Ovary (tissue), 9 donors: ENCODE results near the gene SORD. TPM values are rescaled to one million over a fixed set of nuclear protein-coding genes. Genes with fewer than 3 reads are reported as not detected.

Experiments used
- DNase-seq, 5 donors: peaks; one replicate each; pipeline ENCODE4 v3.0.0-alpha.2; 2019 to 2020
- H3K27ac ChIP-seq, 2 donors: fragments of 200-600 bp; one replicate each; pipeline versions ENCODE4 v1.5.1 to v1.8.0; 2019 to 2022
- H3K27me3 ChIP-seq: fragments of 200-600 bp; one replicate; pipeline ENCODE4 v1.8.0; 2022
- H3K36me3 ChIP-seq: fragments of 200-600 bp; sonication (generic); one replicate; pipeline ENCODE4 v1.5.1; 2019
- H3K4me1 ChIP-seq: one replicate; pipeline ENCODE4 v1.8.1; 2013; ENCODE audit warnings: mild to moderate bottlenecking, moderate library complexity; ENCODE audit not compliant: insufficient read depth
- H3K4me3 ChIP-seq: fragments of 200-600 bp; sonication (generic); one replicate; pipeline ENCODE4 v1.5.1; 2017
- H3K9me3 ChIP-seq, 2 donors: fragments of 200-600 bp in 1 of 2; sonication (generic) in 1 of 2; one replicate each; pipeline versions ENCODE4 v1.5.1 to v1.8.1; 2013 to 2019; ENCODE audit warnings: mild to moderate bottlenecking in 1 of 2, moderate library complexity in 1 of 2
- EP300 ChIP-seq: sonication (generic); formaldehyde crosslinking; IDR thresholded peaks from one replicate; pipeline ENCODE4 v1.6.1; 2017; ENCODE audit warnings: antibody characterized with exemption
- POLR2A ChIP-seq: fragments of 450-650 bp; IDR thresholded peaks from one replicate; pipeline ENCODE4 v1.6.1; 2017; ENCODE audit warnings: antibody characterized with exemption, mild to moderate bottlenecking, moderate library complexity
- WGBS, 3 donors: extraction: QIAGEN DNeasy Blood & Tissue Kit in 1 of 3; methylation state at CpG; one replicate each; pipeline versions ENCODE4 v1.1.5 to v1.1.7; 2013 to 2017; 5-methylcytosine and 5-hydroxymethylcytosine counted together
- intact Hi-C, 4 donors: fragments of 100-400 bp; cut with DNase I; formaldehyde crosslinking; loops; one replicate each; pipeline versions ENCODE4 v1.11.0 to v1.15.1; 2022 to 2023
- polyA plus RNA-seq, 2 donors: library from polyadenylated mRNA; stranded (reverse); fragments of 200-250 nt in 1 of 2; fragments of 350-450 nt in 1 of 2; fragmentation: Illumina TruSeq in 1 of 2; extraction: RNeasy Lipid Tissue Mini Kit (QIAGEN cat#74804) in 1 of 2; gene quantifications; one replicate each; pipeline ENCODE4 v1.2.3, GENCODE V29; 2013 to 2014
- total RNA-seq, 7 donors: library from RNA; depleted of rRNA in 2 of 7; stranded (reverse); fragments of >200 nt in 2 of 7; fragmentation: NEBNext Ultra II Directional in 3 of 7; extraction: Animal tissue kit (Norgen Biotek cat#: 25700) in 3 of 7; gene quantifications; one replicate each; pipeline versions ENCODE4 v1.1.0 to v1.2.4, GENCODE V29; 2016 to 2023
- TF ChIP-seq, protein P1 (sequence below), 3 donors: fragments of 450-650 bp in 2 of 3; fragments of 200-600 bp in 1 of 3; IDR thresholded peaks; one replicate each; pipeline versions ENCODE4 v1.5.1 to v1.8.0; 2016 to 2022; ENCODE audit warnings: antibody characterized with exemption in 3 of 3, mild to moderate bottlenecking in 1 of 3
- donor health status: DM: no; HTN: no; CAD: no; lungs with moderate emphysema.
- donor health status: DM: no; HTN: no; CAD: no.
- donor health status: Bipolar disorder and iron deficiency.
- donor health status: DM: yes; HTN: yes; CAD: no.
- donor health status: DM: no; HTN: no; CAD: no.
- donor health status: DM: yes; HTN: yes; CAD: no.

SORD gene
- total and polyA plus RNA-seq, 9 donors = 3.9 to 25.0 (median 8.3) TPM

DNA sequence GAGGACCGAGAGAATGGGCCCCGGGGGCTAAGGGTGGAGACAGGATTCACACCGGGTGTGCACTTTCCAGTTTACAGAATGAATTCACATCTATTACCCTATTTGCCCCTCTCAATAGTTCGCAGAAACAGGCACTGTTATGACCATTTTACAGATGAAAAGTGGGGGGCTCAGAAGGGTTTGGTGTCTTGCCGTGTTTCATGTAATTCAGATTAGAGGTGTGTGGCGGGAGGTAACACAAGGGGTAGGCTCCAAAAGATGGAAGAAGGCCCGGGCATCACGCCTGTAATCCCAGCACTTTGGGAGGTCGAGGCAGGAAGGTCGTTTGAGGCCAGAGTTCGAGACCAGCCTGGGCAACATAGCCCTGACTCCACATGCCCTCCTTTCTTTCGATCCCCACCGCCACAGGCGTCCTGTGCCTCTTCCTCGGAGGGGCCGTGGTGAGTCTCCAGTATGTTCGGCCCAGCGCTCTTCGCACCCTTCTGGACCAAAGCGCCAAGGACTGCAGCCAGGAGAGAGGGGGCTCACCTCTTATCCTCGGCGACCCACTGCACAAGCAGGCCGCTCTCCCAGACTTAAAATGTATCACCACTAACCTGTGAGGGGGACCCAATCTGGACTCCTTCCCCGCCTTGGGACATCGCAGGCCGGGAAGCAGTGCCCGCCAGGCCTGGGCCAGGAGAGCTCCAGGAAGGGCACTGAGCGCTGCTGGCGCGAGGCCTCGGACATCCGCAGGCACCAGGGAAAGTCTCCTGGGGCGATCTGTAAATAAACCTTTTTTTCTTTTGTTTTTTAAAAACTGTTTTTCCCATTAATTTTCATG is 94.5 kb downstream of the SORD start:
- DNase-seq = no peak
- intact Hi-C loops = no loop called here
- WGBS, 3 donors = 36 to 47% (median 44%) methylated on average over 27 to 33 of the region's 33 CpGs
- Histone ChIP-seq H3K4me3 (no peak overlapping the region), H3K27me3 (no peaks in the 10 kb centered on the region), H3K9me3 (no peaks in the 10 kb centered on the region), H3K27ac (no peak overlapping the region), H3K4me1 (peaks cover 2% of the 10 kb centered on the region), H3K36me3 (no peaks in the 10 kb centered on the region)
- TF ChIP-seq, protein P1, sequence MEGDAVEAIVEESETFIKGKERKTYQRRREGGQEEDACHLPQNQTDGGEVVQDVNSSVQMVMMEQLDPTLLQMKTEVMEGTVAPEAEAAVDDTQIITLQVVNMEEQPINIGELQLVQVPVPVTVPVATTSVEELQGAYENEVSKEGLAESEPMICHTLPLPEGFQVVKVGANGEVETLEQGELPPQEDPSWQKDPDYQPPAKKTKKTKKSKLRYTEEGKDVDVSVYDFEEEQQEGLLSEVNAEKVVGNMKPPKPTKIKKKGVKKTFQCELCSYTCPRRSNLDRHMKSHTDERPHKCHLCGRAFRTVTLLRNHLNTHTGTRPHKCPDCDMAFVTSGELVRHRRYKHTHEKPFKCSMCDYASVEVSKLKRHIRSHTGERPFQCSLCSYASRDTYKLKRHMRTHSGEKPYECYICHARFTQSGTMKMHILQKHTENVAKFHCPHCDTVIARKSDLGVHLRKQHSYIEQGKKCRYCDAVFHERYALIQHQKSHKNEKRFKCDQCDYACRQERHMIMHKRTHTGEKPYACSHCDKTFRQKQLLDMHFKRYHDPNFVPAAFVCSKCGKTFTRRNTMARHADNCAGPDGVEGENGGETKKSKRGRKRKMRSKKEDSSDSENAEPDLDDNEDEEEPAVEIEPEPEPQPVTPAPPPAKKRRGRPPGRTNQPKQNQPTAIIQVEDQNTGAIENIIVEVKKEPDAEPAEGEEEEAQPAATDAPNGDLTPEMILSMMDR (IDR thresholded peaks at IDR 0.05) = no peak
- TF ChIP-seq EP300 (no peak), POLR2A (no peak)

DNA sequence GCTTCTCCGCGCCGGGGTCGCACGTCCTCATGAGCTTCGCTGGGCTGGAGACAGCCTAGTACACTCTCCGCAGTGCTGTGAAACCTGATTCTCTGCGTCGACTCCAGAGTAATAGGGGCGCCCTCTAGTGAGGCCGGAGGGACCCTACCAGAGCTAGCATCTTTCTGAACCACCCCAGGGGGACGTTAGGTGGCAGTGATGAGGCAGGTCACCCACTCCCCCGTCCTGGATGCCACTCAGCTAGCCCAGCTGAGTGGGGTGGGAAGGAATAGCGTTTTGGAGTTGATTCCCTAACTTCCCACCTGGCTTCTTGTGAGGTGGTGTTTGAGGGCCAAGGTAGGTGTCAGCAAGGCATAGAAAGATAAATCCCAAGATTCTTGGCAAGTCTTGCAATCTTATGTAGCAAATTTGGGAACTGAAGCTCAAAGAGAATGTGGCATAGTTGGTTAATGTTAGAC is 95.2 kb downstream of the SORD start:
- no peaks in the 10 kb centered on the region for H3K9me3 ChIP-seq
- H3K4me3 ChIP-seq = no peak overlapping the region
- H3K27ac ChIP-seq = no peak overlapping the region
- no peaks in the 10 kb centered on the region for H3K27me3 ChIP-seq
- WGBS, 3 donors = 1 to 2% (median 1%) methylated on average over 14 of the region's 14 CpGs
- peak; percentile 71 to 84 (median 81) for DNase-seq
- H3K36me3 ChIP-seq = no peaks in the 10 kb centered on the region
- intact Hi-C loops = no loop called here
- TF ChIP-seq EP300 = no peak
- TF ChIP-seq, protein P1 (IDR thresholded peaks at IDR 0.05) = peak; percentile 68 to 79 (median 72)
- peak; percentile 12 for TF ChIP-seq POLR2A
- peaks cover 2% of the 10 kb centered on the region for H3K4me1 ChIP-seq

DNA sequence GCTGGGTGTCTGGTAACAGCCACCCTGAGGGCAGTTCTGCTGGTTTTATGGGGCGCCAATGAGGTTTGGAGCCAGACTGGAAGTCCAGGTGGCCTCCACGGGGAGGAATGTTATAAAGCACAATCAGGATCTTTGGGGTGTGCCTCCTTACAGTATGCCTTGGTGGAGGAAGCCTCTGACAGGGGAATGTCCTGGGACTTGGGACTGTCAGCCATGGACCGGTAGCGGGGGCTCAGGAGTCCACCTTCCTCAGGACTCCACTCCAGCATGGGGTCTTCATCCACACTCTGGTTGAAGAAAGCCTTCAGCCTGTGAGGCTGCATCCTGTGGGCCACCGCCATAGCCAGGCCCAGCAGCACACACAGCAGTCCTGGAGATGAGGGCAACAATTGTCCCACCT is 96.0 kb downstream of the SORD start:
- Histone ChIP-seq H3K27ac (no peak overlapping the region), H3K4me3 (no peak overlapping the region), H3K4me1 (peaks cover 2% of the 10 kb centered on the region), H3K27me3 (no peaks in the 10 kb centered on the region), H3K9me3 (no peaks in the 10 kb centered on the region), H3K36me3 (no peaks in the 10 kb centered on the region)
- WGBS, 3 donors = 81 to 89% (median 84%) methylated on average over 5 of the region's 5 CpGs
- TF ChIP-seq EP300 = no peak
- no peak for TF ChIP-seq POLR2A
- TF ChIP-seq, protein P1 (IDR thresholded peaks at IDR 0.05) = no peak
- intact Hi-C loops = no loop called here
- no peak for DNase-seq

DNA sequence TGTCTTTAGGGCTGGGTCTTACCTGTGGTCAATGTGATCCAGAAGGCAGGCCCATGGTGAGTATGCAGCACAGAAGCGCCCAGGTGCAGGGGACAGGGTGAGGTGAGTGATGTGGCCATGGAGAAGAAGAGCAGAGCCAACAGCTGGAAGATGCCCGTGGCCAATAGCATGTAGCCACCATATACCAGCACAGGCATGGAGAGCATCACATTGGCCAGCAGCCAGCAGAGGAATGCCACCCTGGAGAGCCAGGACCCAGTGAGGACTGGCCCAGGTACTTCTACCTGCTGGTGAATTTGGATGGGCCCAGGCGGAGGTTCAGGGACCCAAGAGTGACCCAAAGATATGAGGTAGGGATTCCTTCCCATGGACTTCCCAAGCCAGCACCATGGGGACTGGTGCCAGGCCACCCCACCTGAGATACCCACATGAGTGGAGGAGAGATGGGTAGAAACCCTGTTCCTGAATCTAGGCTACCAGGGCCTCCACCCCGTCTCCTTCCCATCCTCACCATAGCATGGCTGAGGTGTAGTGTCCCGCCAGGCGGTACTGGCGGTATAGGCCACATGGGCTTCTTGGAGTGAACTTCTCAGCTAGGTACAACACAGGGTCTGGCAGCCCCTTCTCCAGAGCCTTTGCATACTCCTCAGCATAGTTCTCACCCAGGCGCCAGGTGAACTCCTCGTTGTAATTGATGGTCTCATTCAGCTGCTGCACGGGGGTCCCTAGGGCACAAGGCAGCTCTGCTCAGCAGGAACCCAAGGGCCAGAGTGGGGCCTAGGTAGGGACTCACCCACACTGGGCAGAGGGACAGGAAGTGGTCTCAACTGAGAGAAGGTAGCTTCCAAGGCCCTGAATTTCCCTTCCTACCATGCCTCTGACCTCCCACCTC is 97.3 kb downstream of the SORD start:
- Histone ChIP-seq H3K9me3 (no peaks in the 10 kb centered on the region), H3K4me3 (no peak overlapping the region), H3K27me3 (no peaks in the 10 kb centered on the region), H3K36me3 (no peaks in the 10 kb centered on the region), H3K4me1 (no peaks in the 10 kb centered on the region), H3K27ac (no peak overlapping the region)
- intact Hi-C loops = no loop called here
- DNase-seq = no peak
- WGBS, 3 donors = 91 to 93% (median 93%) methylated on average over 10 of the region's 10 CpGs
- TF ChIP-seq EP300 (no peak), POLR2A (no peak)
- TF ChIP-seq, protein P1 (IDR thresholded peaks at IDR 0.05) = no peak
